GM23338 (cell line): ENCODE results near the gene WDR19. TPM values are rescaled to one million over a fixed set of nuclear protein-coding genes. Genes with fewer than 3 reads are reported as not detected.

Experiments
- ATAC-seq: fragments of 200-7000 bp; cut with Tn5 transposase; 3 replicates; pipeline ENCODE4 v1.9.1; 2020
- DNase-seq: peaks from one replicate; pipeline ENCODE4 v3.0.0-alpha.2; 2015; ENCODE audit warnings: low spot score
- H2AFZ ChIP-seq: fragments of 200-600 bp; sonication (generic); 2 replicates; pipeline ENCODE4 v1.8.0; 2016; ENCODE audit warnings: antibody characterized with exemption, mild to moderate bottlenecking, moderate library complexity
- H3F3A ChIP-seq: fragments of 200-600 bp; sonication (generic); replicated peaks from 2 replicates; pipeline ENCODE4 v1.8.0; 2017; ENCODE audit warnings: antibody characterized with exemption, mixed run types, low read depth
- H3K27ac ChIP-seq: fragments of 200-600 bp; sonication (generic); 2 replicates; pipeline ENCODE4 v1.6.1; 2016; ENCODE audit warnings: low read depth
- H3K27me3 ChIP-seq: fragments of 200-600 bp; sonication (generic); 2 replicates; pipeline ENCODE4 v1.8.0; 2016; ENCODE audit warnings: mild to moderate bottlenecking, mixed run types, moderate library complexity; ENCODE audit not compliant: insufficient read depth
- H3K36me3 ChIP-seq: fragments of 200-600 bp; sonication (generic); 2 replicates; pipeline ENCODE4 v1.8.0; 2016; ENCODE audit warnings: mild to moderate bottlenecking; ENCODE audit not compliant: insufficient read depth
- H3K4me1 ChIP-seq: fragments of 200-600 bp; sonication (generic); 2 replicates; pipeline ENCODE4 v1.8.0; 2016; ENCODE audit warnings: mild to moderate bottlenecking, moderate library complexity; ENCODE audit not compliant: insufficient read depth
- H3K4me2 ChIP-seq: fragments of 200-600 bp; sonication (generic); 2 replicates; pipeline ENCODE4 v1.7.1; 2017; ENCODE audit warnings: mixed run types
- H3K4me3 ChIP-seq: fragments of 200-600 bp; sonication (generic); 2 replicates; pipeline ENCODE4 v1.6.1; 2016; ENCODE audit warnings: mixed run types
- H3K79me2 ChIP-seq: fragments of 200-600 bp; sonication (generic); replicated peaks from 2 replicates; pipeline ENCODE4 v1.8.0; 2017; ENCODE audit warnings: mild to moderate bottlenecking; ENCODE audit not compliant: insufficient read depth
- H3K9me2 ChIP-seq: fragments of 200-600 bp; sonication (generic); 2 replicates; pipeline ENCODE4 v1.8.0; 2017; ENCODE audit not compliant: insufficient read depth
- H4K20me1 ChIP-seq: fragments of 200-600 bp; sonication (generic); replicated peaks from 2 replicates; pipeline ENCODE4 v1.8.0; 2017; ENCODE audit warnings: mild to moderate bottlenecking; ENCODE audit not compliant: insufficient read depth
- H3K27ac Mint-ChIP-seq: 2 replicates; pipeline ENCODE4 v1.8.0; 2020; ENCODE audit warnings: inconsistent platforms, mild to moderate bottlenecking, moderate library complexity, mixed read lengths
- H3K27me3 Mint-ChIP-seq: 3 replicates; pipeline ENCODE4 v1.8.0; 2022; ENCODE audit warnings: low read depth, mild to moderate bottlenecking, moderate library complexity, mixed read lengths, inconsistent platforms; ENCODE audit not compliant: insufficient read depth, poor library complexity
- H3K36me3 Mint-ChIP-seq: 3 replicates; pipeline ENCODE4 v1.8.0; 2021; ENCODE audit warnings: low read depth, mild to moderate bottlenecking, inconsistent platforms, moderate library complexity, mixed read lengths
- H3K4me1 Mint-ChIP-seq: 3 replicates; pipeline ENCODE4 v1.8.0; 2020; ENCODE audit warnings: mild to moderate bottlenecking, inconsistent platforms, mixed read lengths
- H3K4me3 Mint-ChIP-seq: 3 replicates; pipeline ENCODE4 v1.8.0; 2021; ENCODE audit warnings: moderate library complexity, mild to moderate bottlenecking, inconsistent platforms, mixed read lengths
- H3K9me3 Mint-ChIP-seq: 3 replicates; pipeline ENCODE4 v1.8.0; 2020; ENCODE audit warnings: moderate library complexity, mild to moderate bottlenecking, inconsistent platforms, mixed read lengths
- CREB1 ChIP-seq: fragments of 250-450 bp; sonication (Bioruptor Pico); IDR thresholded peaks from 2 replicates; pipeline ENCODE4 v1.5.0; 2020; ENCODE audit warnings: low read depth, mild to moderate bottlenecking, moderate library complexity
- ETS1 ChIP-seq: IDR thresholded peaks from 2 replicates; pipeline ENCODE4 v1.6.1; 2016; ENCODE audit warnings: antibody characterized with exemption
- EZH2 ChIP-seq: fragments of 200-600 bp; sonication (generic); IDR thresholded peaks from one replicate; pipeline ENCODE4 v1.8.0; 2017; ENCODE audit warnings: antibody characterized with exemption, mild to moderate bottlenecking, low read depth; ENCODE audit not compliant: unreplicated experiment
- JUNB ChIP-seq: IDR thresholded peaks from one replicate; pipeline ENCODE4 v1.6.1; 2016; ENCODE audit warnings: antibody characterized with exemption; ENCODE audit not compliant: unreplicated experiment
- NANOG ChIP-seq: IDR thresholded peaks from 2 replicates; pipeline ENCODE4 v1.6.1; 2016; ENCODE audit warnings: antibody characterized with exemption, borderline replicate concordance
- POLR2AphosphoS5 ChIP-seq: IDR thresholded peaks from 2 replicates; pipeline ENCODE4 v1.6.1; 2016; ENCODE audit warnings: antibody characterized with exemption, low read depth
- REST ChIP-seq: IDR thresholded peaks from one replicate; pipeline ENCODE4 v1.6.1; 2018; ENCODE audit warnings: antibody characterized with exemption; ENCODE audit not compliant: unreplicated experiment
- STAT1 ChIP-seq: IDR thresholded peaks from one replicate; pipeline ENCODE4 v1.6.1; 2016; ENCODE audit warnings: antibody characterized with exemption; ENCODE audit not compliant: unreplicated experiment
- ZNF114 ChIP-seq: fragments of 250-450 bp; sonication (Bioruptor Pico); IDR thresholded peaks from 2 replicates; pipeline ENCODE4 v1.5.0; 2020; ENCODE audit warnings: mild to moderate bottlenecking, moderate library complexity
- ZNF331 ChIP-seq: fragments of 250-450 bp; sonication (Bioruptor Pico); IDR thresholded peaks from 2 replicates; pipeline ENCODE4 v1.5.0; 2020; ENCODE audit warnings: low read depth, mild to moderate bottlenecking, moderate library complexity
- polyA plus RNA-seq: library from polyadenylated mRNA; unstranded; fragments of >200 nt; fragmentation: Nextera tagmentation; extraction: Ambion mirVana; gene quantifications from 2 replicates; pipeline ENCODE4 v1.2.1, GENCODE V29; 2016
- total RNA-seq: library from RNA; depleted of rRNA; stranded (reverse); fragments of >200 nt; shearing (Covaris generic); gene quantifications from 2 replicates; pipeline ENCODE4 v1.2.3, GENCODE V29; 2014
- TF ChIP-seq, protein P1 (sequence below), 2 experiments: fragments of 200-600 bp in 1 of 2; sonication (generic) in 1 of 2; conservative IDR thresholded peaks; 2 replicates each; pipeline versions ENCODE4 v1.5.1 to v1.6.1; 2016 to 2017; ENCODE audit warnings: antibody characterized with exemption in 2 of 2, low read depth in 2 of 2, mild to moderate bottlenecking in 2 of 2, moderate library complexity in 1 of 2

WDR19 gene
- total and polyA plus RNA-seq, 2 experiments from 2014 or later = 17.2 to 23.7 TPM

DNA sequence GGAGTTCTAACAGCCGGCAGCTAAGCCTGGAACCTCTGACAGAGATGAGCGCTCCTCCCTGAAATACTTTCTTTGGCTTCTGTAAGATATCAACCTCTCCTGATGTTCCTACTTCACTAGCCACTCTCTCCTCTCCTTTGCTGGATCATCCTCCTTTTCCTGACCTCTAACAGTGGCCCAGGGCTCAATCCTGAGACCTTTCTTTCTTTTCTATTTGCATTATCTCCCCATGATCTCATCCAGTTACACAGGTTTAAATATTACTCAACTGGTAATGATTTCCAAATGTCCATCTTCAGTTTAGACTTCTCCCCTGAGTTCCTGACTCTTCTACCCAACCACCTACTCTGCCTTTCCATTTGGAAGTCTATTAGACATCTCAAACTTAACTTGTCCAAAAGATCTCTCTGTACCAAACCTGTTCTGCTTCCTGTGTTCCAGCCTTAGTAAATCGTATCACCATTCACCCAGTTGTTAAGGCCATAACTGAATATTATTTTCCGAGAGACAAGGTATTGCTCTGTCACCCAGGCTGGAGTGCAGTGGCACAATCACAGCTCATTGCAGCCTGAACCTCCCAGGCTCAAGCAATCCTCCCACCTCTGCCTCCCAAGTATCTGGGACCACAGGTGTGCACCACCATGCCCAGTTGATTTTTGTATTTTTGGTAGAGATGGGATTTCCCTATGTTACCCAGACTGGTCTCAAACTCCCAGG, 142.7 kb downstream of the WDR19 start:
- Mint-ChIP-seq H3K27ac (no peak overlapping the region), H3K27me3 (no peaks in the 10 kb centered on the region), H3K4me3 (no peak overlapping the region), H3K36me3 (peaks cover 19% of the 10 kb centered on the region), H3K4me1 (no peaks in the 10 kb centered on the region), H3K9me3 (no peaks in the 10 kb centered on the region)
- 0 out of 2 replicates have a peak, but pooled peaks cover 4% of the 10 kb centered on the region for H4K20me1 ChIP-seq
- TF ChIP-seq ZNF114 (CRISPR knock-in tag) (no peak), CREB1 (CRISPR knock-in tag) (no peak), JUNB (no peak), EZH2 (no peak), STAT1 (no peak), ZNF331 (CRISPR knock-in tag) (no peak), NANOG (no peak), POLR2AphosphoS5 (no peak), ETS1 (no peak), REST (no peak)
- TF ChIP-seq, protein P1, sequence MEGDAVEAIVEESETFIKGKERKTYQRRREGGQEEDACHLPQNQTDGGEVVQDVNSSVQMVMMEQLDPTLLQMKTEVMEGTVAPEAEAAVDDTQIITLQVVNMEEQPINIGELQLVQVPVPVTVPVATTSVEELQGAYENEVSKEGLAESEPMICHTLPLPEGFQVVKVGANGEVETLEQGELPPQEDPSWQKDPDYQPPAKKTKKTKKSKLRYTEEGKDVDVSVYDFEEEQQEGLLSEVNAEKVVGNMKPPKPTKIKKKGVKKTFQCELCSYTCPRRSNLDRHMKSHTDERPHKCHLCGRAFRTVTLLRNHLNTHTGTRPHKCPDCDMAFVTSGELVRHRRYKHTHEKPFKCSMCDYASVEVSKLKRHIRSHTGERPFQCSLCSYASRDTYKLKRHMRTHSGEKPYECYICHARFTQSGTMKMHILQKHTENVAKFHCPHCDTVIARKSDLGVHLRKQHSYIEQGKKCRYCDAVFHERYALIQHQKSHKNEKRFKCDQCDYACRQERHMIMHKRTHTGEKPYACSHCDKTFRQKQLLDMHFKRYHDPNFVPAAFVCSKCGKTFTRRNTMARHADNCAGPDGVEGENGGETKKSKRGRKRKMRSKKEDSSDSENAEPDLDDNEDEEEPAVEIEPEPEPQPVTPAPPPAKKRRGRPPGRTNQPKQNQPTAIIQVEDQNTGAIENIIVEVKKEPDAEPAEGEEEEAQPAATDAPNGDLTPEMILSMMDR (conservative IDR thresholded peaks at IDR 0.05; ENCODE audit: low read depth in 2 of 2) = no peak
- no peaks in the 10 kb centered on the region for H3K27me3 ChIP-seq
- H3K4me2 ChIP-seq = no peak overlapping the region
- no peaks in the 10 kb centered on the region for H3K4me1 ChIP-seq
- H3K27ac ChIP-seq = no peak overlapping the region
- no peaks in the 10 kb centered on the region for H3F3A ChIP-seq
- no peak overlapping the region for H2AFZ ChIP-seq
- no peak overlapping the region for H3K4me3 ChIP-seq
- ATAC-seq (no peak), DNase-seq (no peak)
- peaks cover 22% of the 10 kb centered on the region for H3K36me3 ChIP-seq
- peaks cover 20% of the 10 kb centered on the region for H3K79me2 ChIP-seq
- no peaks in the 10 kb centered on the region for H3K9me2 ChIP-seq
